Heart left ventricle (tissue), 16 donors: ENCODE measurements around the gene NEDD4L. TPM values are rescaled to one million over a fixed set of nuclear protein-coding genes. Genes with fewer than 3 reads are reported as not detected.
"Not testable (repeated sequence)": the region's sequence is repeated elsewhere in the genome, so short reads cannot be mapped to it uniquely, and the experiment has no call there.

Experiments
- ATAC-seq, 4 donors: fragments of 200-7000 bp; cut with Tn5 transposase; one replicate each; pipeline ENCODE4 v1.9.1; 2020 to 2022; ENCODE audit warnings: moderate library complexity in 4 of 4, mild to moderate bottlenecking in 3 of 4, moderate number of reproducible peaks in 1 of 4
- DNase-seq, 5 donors: peaks; one replicate each; pipeline ENCODE4 v3.0.0-alpha.2; 2020
- H3K27ac ChIP-seq, 12 donors: fragments of 200-600 bp; sonication (generic) in 4 of 12; one replicate each; pipeline versions ENCODE4 v1.5.0 to v1.8.0; 2016 to 2022; ENCODE audit warnings: mild to moderate bottlenecking in 2 of 12
- H3K27me3 ChIP-seq, 9 donors: fragments of 200-600 bp; sonication (generic) in 2 of 9; one replicate each; pipeline versions ENCODE4 v1.5.1 to v1.8.0; 2016 to 2022; ENCODE audit warnings: mild to moderate bottlenecking in 3 of 9
- H3K36me3 ChIP-seq, 9 donors: fragments of 200-600 bp; sonication (generic) in 2 of 9; one replicate each; pipeline versions ENCODE4 v1.5.0 to v1.8.0; 2018 to 2022; ENCODE audit warnings: mild to moderate bottlenecking in 2 of 9
- H3K4me1 ChIP-seq, 12 donors: fragments of 200-600 bp; sonication (generic) in 4 of 12; one replicate each; pipeline versions ENCODE4 v1.5.0 to v1.8.0; 2016 to 2022; ENCODE audit warnings: mild to moderate bottlenecking in 3 of 12
- H3K4me3 ChIP-seq, 12 donors: fragments of 200-600 bp; sonication (generic) in 4 of 12; one replicate each; pipeline versions ENCODE4 v1.5.0 to v1.8.0; 2017 to 2022; ENCODE audit warnings: mild to moderate bottlenecking in 9 of 12, moderate library complexity in 4 of 12
- H3K9me3 ChIP-seq, 12 donors: fragments of 200-600 bp; sonication (generic) in 4 of 12; one replicate each; pipeline versions ENCODE4 v1.5.0 to v1.8.0; 2016 to 2022; ENCODE audit warnings: mild to moderate bottlenecking in 1 of 12
- CTCF ChIP-seq, 12 donors: fragments of 200-600 bp; sonication (generic) in 4 of 12; IDR thresholded peaks; one replicate each; pipeline versions ENCODE4 v1.5.0 to v1.8.0; 2018 to 2022; ENCODE audit warnings: antibody characterized with exemption in 12 of 12, mild to moderate bottlenecking in 5 of 12
- POLR2A ChIP-seq, 2 donors: fragments of 450-650 bp; IDR thresholded peaks; one replicate each; pipeline ENCODE4 v1.6.1; 2017; ENCODE audit warnings: antibody characterized with exemption in 2 of 2, mild to moderate bottlenecking in 2 of 2, moderate library complexity in 2 of 2
- WGBS, 4 donors: extraction: QIAGEN DNeasy Blood & Tissue Kit in 2 of 4; methylation state at CpG; one replicate each; pipeline versions ENCODE4 v1.1.5 to v1.1.7; 2013 to 2018; 5-methylcytosine and 5-hydroxymethylcytosine counted together
- intact Hi-C, 10 donors: fragments of 100-400 bp; cut with DNase I; formaldehyde crosslinking; loops; one replicate each; pipeline versions ENCODE4 v1.11.1 to v1.14.2; 2022
- polyA plus RNA-seq, 2 donors: library from polyadenylated mRNA; stranded (reverse); fragments of 200-250 nt; gene quantifications; one replicate each; pipeline ENCODE4 v1.2.3, GENCODE V29; 2013
- total RNA-seq, 9 donors: library from RNA; depleted of rRNA in 2 of 9; stranded (reverse); fragments of >200 nt in 2 of 9; fragmentation: NEBNext Ultra II Directional in 3 of 9; extraction: Animal tissue kit (Norgen Biotek cat#: 25700) in 3 of 9; gene quantifications; one replicate each; pipeline versions ENCODE4 v1.1.0 to v1.2.4, GENCODE V29; 2016 to 2023
- donor health status: ischemic (EF 13 %, LVEDD 7.1; RV severe dilation, severe dysfunction).
- donor health status: healthy with polysubstance abuse.
- donor health status: DM: no; HTN: yes; CAD: no.
- donor health status: DM: no; HTN: no; CAD: no.
- donor health status: ischemic (EF 25% LVEDD 6.9; RV normal size, moderate dysfunction).
- donor health status: ischemic (EF 25% LVEDD 5.7; RV mildly dilated, moderate dysfunction).
- donor health status: healthy.
- donor health status: DM: yes; HTN: yes; CAD: no.
- donor health status: ischemic (EF 35%, LVEDD 5.7; RV mildly dilated, moderate dysfunction).
- donor health status: nonischemic (EF 11% LVEDD 7.7; RV severe dilation, severe dysfunction).
- donor health status: DM: yes; HTN: yes; CAD: no.
- donor health status: PGD.
- donor health status: ischemic (EF 29% LVEDD 5.4; RV normal size, mild dysfunction).
- donor health status: nonischemic (EF 23%, LVEDD 6.1; RV moderate dilation, normal function).

The NEDD4L gene
- total and polyA plus RNA-seq, 11 donors = 14.7 to 64.1 (median 51.7) TPM

GRCh38 chr18:58264840-58265239, 220.8 kb downstream of the NEDD4L start:
- Histone ChIP-seq H3K36me3 (no peaks in the 10 kb centered on the region), H3K9me3 (no peaks in the 10 kb centered on the region), H3K27ac (peak overlapping the region in 7 of 12 donors; percentile 2 to 74 (median 64)), H3K4me1 (peaks cover 0 to 48% (median 14%) of the 10 kb centered on the region in 12 donors), H3K27me3 (no peaks in the 10 kb centered on the region), H3K4me3 (no peak overlapping the region)
- ATAC-seq (peak in 1 of 4 donors; percentile 40), DNase-seq (no peak)
- intact Hi-C loops = loop anchor here in 1 of 10 donors (5.0 kb wide), 1 partner anchor 37 kb away; no protein-coding TSS in a partner anchor
- 47 to 72% (median 59%) methylated on average over 2 of the region's 2 CpGs for WGBS, 4 donors
- no peak for TF ChIP-seq POLR2A (IDR thresholded peaks at IDR 0.05)
- no peak for TF ChIP-seq CTCF (IDR thresholded peaks at IDR 0.05)

GRCh38 chr18:58265489-58265888, 221.5 kb downstream of the NEDD4L start:
- ATAC-seq, H3K27me3 ChIP-seq, H3K36me3 ChIP-seq, DNase-seq, intact Hi-C loops, H3K4me3 ChIP-seq, H3K9me3 ChIP-seq: not testable (repeated sequence)
- peak overlapping the region in 3 of 12 donors; percentile 2 to 74 (median 10) for H3K27ac ChIP-seq
- WGBS, 4 donors = 92 to 98% (median 96%) methylated on average over 3 of the region's 3 CpGs
- peaks cover 0 to 54% (median 14%) of the 10 kb centered on the region in 12 donors for H3K4me1 ChIP-seq

GRCh38 chr18:58266291-58266690, 222.3 kb downstream of the NEDD4L start:
- Histone ChIP-seq H3K27me3 (no peaks in the 10 kb centered on the region), H3K27ac (no peak overlapping the region), H3K9me3 (no peaks in the 10 kb centered on the region), H3K4me3 (no peak overlapping the region), H3K36me3 (no peaks in the 10 kb centered on the region), H3K4me1 (peaks cover 0 to 61% (median 14%) of the 10 kb centered on the region in 12 donors)
- intact Hi-C loops = no loop called here
- WGBS, 4 donors = 34 to 66% (median 54%) methylated on average over 1 of the region's 1 CpG
- no peak for ATAC-seq
- TF ChIP-seq POLR2A (IDR thresholded peaks at IDR 0.05) (no peak), CTCF (IDR thresholded peaks at IDR 0.05) (no peak)
- DNase-seq = no peak

- H3K27ac ChIP-seq = no peak overlapping the region
- peaks cover 0 to 55% (median 19%) of the 10 kb centered on the region in 12 donors for H3K4me1 ChIP-seq
- no peaks in the 10 kb centered on the region for H3K9me3 ChIP-seq
Observed at GRCh38 chr18:58267493-58267892, 223.5 kb downstream of the NEDD4L start.

More at GRCh38 chr18:58267493-58267892, 223.5 kb downstream of the NEDD4L start:
- TF ChIP-seq CTCF (IDR thresholded peaks at IDR 0.05) (no peak), POLR2A (IDR thresholded peaks at IDR 0.05) (no peak)
- H3K27me3 ChIP-seq = no peaks in the 10 kb centered on the region
- DNase-seq = no peak
- no peak overlapping the region for H3K4me3 ChIP-seq
- ATAC-seq = no peak
- 69 to 80% (median 74%) methylated on average over 6 of the region's 6 CpGs for WGBS, 4 donors
- H3K36me3 ChIP-seq = no peaks in the 10 kb centered on the region
- intact Hi-C loops = no loop called here
